Panc1 (cell line): ENCODE measurements around the gene SULF2.

Experiments used
- CTCF ChIP-seq: fragments of 450-650 bp; IDR thresholded peaks from 2 replicates; pipeline ENCODE4 v1.5.1; 2017; ENCODE audit warnings: mild to moderate bottlenecking
- POLR2AphosphoS5 ChIP-seq: IDR thresholded peaks from 2 replicates; pipeline ENCODE4 v1.6.1; 2012; ENCODE audit warnings: mild to moderate bottlenecking, low read depth, low read length, moderate library complexity
- SIN3A ChIP-seq: IDR thresholded peaks from 2 replicates; pipeline ENCODE4 v1.6.1; 2012; ENCODE audit warnings: low read depth, mild to moderate bottlenecking, low read length, moderate library complexity, borderline replicate concordance; ENCODE audit not compliant: insufficient read depth
- TF ChIP-seq, protein P1 (sequence below), 2 experiments: IDR thresholded peaks; 2 replicates each; pipeline ENCODE4 v1.6.1; 2011 to 2012; ENCODE audit warnings: low read depth in 2 of 2, control low read depth in 1 of 2, low read length in 1 of 2, mild to moderate bottlenecking in 1 of 2, moderate library complexity in 1 of 2; ENCODE audit not compliant: insufficient read depth in 1 of 2

- TF ChIP-seq, protein P1, sequence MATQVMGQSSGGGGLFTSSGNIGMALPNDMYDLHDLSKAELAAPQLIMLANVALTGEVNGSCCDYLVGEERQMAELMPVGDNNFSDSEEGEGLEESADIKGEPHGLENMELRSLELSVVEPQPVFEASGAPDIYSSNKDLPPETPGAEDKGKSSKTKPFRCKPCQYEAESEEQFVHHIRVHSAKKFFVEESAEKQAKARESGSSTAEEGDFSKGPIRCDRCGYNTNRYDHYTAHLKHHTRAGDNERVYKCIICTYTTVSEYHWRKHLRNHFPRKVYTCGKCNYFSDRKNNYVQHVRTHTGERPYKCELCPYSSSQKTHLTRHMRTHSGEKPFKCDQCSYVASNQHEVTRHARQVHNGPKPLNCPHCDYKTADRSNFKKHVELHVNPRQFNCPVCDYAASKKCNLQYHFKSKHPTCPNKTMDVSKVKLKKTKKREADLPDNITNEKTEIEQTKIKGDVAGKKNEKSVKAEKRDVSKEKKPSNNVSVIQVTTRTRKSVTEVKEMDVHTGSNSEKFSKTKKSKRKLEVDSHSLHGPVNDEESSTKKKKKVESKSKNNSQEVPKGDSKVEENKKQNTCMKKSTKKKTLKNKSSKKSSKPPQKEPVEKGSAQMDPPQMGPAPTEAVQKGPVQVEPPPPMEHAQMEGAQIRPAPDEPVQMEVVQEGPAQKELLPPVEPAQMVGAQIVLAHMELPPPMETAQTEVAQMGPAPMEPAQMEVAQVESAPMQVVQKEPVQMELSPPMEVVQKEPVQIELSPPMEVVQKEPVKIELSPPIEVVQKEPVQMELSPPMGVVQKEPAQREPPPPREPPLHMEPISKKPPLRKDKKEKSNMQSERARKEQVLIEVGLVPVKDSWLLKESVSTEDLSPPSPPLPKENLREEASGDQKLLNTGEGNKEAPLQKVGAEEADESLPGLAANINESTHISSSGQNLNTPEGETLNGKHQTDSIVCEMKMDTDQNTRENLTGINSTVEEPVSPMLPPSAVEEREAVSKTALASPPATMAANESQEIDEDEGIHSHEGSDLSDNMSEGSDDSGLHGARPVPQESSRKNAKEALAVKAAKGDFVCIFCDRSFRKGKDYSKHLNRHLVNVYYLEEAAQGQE (IDR thresholded peaks at IDR 0.05; ENCODE audit: insufficient read depth in 1 of 2, low read depth in 2 of 2, low read length in 1 of 2) = no peak
- TF ChIP-seq CTCF (no peak), SIN3A (no peak), POLR2AphosphoS5 (no peak)
Observed at GRCh38 chr20:47825011-47825762, 39.9 kb upstream of the SULF2 start.
